Measurements from ENCODE around the gene CYTH2. TPM values are rescaled to one million over a fixed set of nuclear protein-coding genes. Genes with fewer than 3 reads are reported as not detected.
"Not testable (repeated sequence)": the region's sequence is repeated elsewhere in the genome, so short reads cannot be mapped to it uniquely, and the experiment has no call there.

Gene CYTH2
- total RNA-seq, 1 donor, result 62.7 TPM

DNA sequence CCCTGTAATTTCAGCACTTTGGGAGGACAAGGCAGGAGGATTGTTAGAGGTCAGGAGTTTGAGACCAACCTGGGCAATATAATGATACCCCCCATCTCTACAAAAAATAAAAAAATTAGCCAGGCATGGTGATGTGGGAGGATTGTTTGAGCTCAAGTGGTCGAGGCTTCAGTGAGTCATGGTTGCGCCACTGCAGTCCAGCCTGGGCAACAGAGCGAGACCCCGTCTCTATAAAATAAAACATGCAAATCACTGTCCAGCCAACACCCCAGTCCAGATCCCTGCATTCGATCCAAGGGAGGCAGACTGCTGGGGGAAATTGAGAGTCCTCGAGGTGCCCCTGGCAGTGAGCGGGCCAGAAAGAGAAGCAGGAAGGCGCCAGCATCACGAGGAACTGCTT lies 7.0 kb downstream of the CYTH2 start:
- no peak for DNase-seq (ENCODE audit: low read depth in 2 of 3, low spot score in 2 of 3)

GRCh38 chr19:48477067-48477685 lies 8.0 kb downstream of the CYTH2 start:
- no peak for DNase-seq (ENCODE audit: low read depth in 2 of 3, low spot score in 2 of 3)

- no peak for DNase-seq (ENCODE audit: low read depth in 2 of 3, low spot score in 2 of 3)
Observed at GRCh38 chr19:48477698-48478338, 8.6 kb downstream of the CYTH2 start.

DNA sequence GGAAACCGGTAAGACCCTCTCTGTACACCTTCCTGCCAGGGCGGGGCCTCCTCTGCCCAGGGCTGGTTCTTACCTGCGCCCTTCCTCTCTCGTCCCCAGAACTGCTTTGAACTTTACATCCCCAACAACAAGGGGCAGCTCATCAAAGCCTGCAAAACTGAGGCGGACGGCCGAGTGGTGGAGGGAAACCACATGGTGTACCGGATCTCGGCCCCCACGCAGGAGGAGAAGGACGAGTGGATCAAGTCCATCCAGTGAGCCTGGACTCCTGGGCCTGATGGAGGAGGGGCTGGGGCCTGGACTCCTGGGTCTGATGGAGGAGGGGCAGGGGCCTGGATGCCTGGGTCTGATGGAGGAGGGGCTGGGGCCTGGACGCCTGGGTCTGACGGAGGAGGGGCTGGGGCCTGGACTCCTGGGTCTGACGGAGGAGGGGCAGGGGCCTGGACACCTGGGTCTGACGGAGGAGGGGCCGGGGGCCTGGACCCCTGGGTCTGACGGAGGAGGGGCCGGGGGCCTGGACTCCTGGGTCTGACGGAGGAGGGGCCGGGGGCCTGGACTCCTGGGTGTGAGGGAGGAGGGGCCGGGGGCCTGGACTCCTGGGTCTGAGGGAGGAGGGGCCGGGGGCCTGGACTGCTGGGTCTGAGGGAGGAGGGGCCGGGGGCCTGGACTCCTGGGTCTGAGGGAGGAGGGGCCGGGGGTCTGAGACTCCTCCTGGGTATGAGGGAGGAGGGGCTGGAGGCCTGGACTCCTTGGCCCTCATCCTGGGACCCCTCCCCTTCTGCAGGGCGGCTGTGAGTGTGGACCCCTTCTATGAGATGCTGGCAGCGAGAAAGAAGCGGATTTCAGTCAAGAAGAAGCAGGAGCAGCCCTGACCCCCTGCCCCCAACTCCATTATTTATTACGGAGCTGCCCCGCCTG lies 9.4 kb downstream of the CYTH2 start:
- DNase-seq (ENCODE audit: low read depth in 2 of 3, low spot score in 2 of 3), result no peak

DNA sequence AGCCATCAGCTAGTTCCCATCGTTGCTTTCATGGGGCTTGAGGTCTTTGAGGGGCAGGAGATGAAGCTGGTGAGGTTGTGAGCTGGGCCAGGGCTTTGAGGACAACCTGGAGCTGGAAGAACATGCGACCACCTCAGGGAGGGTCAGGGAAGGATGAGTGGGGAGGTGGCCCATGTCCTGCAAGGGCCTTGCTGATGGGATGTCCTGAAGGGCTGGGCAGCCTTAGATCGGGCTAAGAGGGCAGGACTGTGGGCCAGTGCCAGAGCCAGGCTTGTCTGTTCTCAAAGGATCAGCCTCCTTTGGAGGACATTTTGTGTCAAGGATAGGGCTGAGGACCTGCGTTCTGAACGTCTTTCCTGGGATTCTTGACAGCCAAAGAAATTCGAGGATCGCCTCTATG lies 10.5 kb downstream of the CYTH2 start:
- DNase-seq (ENCODE audit: low read depth in 2 of 3, low spot score in 2 of 3), result no peak

DNA sequence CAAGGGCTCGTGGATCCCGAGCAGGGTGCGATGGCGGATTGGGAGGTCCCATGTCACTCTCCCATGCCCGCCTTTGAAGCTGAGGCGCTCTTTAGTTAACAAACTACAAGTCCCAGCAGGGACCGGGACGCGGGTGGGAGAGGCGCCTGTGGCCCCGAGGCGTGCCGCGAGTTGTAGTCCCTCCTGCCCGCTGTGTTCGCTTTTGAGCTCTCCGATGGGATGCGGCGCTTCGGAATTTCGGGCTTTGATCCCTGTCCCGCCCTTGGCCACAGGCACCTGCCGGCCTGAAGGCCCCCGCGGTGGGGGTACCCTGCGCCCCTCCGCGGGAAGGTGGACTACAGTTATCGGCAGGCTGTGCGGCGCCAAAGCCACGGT lies 11.0 kb downstream of the CYTH2 start:
- DNase-seq (ENCODE audit: low read depth in 2 of 3, low spot score in 2 of 3), result peak in 2 of 3 donors; percentile 36 to 55

GRCh38 chr19:48480558-48481500 lies 11.7 kb downstream of the CYTH2 start:
- peak in 2 of 3 donors; percentile 39 to 47 for DNase-seq (ENCODE audit: low read depth in 2 of 3, low spot score in 2 of 3)

DNA sequence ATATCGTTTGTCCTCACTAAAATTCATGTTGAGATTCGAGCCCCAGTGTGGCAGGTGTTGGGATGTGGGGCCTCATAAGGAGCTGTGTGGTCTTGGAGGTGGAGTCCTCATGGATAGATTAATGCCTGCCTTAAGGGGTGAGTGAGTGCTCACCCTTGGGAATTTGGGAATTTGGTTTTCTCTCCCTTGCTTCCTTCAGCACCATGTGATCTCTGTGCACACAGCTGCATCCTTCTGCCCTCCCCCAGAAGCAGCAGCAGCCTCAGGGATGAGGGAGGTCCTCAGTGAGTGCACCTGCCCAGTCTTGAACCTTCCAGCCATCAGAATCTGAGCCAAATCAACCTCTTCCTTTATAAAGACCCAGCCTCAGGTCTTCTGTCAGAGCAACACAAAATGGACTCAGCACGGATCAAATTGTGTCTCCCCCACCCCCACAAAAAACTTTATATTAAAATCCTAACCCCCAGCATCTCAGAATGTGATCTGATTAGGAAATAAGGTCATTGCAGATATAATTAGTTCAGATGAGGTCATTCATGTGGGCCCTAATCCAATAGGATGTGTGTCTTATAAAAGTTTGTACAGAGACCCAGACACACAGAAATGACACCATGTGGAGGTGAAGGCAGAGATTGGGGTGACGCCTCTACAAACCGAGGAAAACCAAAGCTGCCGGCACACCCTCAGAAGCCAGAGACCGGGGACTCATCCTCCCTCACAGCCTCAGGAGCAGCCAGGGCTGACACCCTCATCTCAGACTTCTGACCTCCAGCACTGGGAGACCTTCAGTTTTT lies 12.9 kb downstream of the CYTH2 start:
- DNase-seq (ENCODE audit: low read depth in 2 of 3, low spot score in 2 of 3), result no peak

DNA sequence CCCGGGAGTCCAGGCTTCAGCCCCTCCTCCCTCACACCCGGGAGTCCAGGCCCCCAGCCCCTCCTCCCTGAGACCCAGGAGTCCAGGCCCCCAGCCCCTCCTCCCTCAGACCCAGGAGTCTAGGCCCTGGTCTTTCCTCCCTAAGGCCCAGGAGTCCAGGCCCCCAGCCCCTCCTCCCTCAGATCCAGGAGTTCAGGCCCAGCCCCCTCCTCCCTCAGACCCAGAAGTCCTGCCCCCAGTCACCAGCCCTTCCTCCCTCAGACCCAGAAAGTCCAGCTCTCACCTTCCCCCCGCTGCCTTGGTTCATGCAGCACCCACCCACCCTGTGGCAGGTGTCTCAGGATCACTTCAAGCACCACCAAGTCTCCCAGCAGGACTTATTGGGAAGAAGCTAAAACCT lies 14.1 kb downstream of the CYTH2 start:
- no peak for DNase-seq (ENCODE audit: low read depth in 2 of 3, low spot score in 2 of 3)

DNA sequence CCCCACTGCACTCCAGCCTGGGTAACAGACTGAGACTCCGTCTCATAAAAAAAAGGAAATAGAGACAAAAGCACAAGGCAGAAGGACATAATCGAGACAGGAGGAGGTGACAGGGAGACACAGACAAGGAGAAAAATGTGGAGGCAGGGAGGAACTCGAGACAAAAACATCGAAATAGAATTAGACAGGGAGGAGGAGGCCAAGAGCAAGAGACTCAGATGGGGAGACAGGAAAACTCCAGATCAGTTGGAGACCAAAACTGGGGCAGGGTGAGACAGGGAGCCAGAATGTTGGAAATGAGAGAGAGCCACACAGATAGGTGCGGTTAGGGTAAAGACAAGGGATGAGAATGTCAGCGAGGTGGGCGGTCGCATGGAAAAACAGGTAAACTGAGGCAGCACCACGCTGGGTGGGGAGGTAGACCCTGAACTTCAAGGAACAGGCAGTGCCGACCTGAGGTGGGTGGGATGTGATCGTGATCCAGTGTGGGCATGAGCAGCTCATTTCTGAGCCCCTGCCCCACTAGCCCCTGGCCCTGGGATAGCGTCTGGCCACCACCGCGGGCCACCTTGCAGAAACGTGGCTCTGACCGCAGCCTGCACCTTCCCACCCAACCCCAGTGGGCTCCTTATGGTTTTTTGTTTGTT lies 15.2 kb downstream of the CYTH2 start:
- DNase-seq (ENCODE audit: low read depth in 2 of 3, low spot score in 2 of 3), result no peak

DNA sequence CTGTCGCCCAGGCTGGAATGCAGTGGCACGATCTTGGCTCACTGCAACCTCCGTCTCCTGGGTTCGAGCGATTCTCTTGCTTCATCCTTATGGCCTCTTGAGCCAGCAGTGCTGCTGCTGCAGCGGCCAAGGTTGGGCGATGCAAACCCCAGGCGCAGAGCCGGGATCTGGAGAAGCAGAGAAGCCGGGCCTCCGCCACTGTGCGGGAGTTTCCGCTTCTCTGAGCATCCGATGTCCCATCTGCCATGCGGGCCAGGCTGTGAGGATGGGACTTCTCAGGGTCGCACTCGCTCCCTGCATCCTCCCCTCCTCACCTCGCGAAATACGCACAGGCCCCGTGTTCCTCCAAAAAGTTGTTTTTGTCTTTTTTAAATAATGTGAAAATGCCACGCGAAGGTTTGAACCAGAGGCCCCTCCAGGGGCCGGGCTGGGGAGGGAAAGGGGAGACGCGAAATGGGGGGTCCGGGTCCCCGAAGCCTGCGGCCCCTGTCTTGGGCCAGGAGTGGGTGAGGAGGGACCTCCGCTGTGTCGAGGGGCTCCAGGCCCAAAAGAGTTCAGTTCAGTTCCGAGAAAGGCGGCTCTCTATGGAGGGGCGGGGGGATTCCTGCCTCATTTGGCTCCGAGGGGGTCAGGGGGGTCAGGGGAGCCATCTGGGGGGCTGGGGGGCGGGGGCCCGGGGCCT lies 15.9 kb downstream of the CYTH2 start:
- no peak for DNase-seq (ENCODE audit: low read depth in 2 of 3, low spot score in 2 of 3)

DNA sequence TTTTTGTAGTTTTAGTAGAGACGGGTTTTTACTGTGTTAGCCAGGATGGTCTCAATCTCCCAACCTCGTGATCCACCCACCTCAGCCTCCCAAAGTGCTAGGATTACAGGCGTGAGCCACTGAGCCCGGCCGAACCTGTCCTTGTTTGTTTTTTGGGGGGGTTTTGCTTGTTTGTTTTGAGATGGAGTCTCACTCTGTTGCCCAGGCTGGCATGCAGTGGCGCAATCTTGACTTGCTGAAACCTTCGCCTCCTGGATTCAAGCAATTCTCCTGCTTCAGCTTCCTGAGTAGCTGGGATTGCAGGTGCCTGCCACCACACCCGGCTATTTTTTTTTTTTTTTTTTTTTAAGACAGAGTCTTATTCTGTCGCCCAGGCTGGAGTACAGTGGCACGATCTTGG lies 17.5 kb downstream of the CYTH2 start:
- not testable (repeated sequence) for DNase-seq (ENCODE audit: low read depth in 2 of 3, low spot score in 2 of 3)

DNA sequence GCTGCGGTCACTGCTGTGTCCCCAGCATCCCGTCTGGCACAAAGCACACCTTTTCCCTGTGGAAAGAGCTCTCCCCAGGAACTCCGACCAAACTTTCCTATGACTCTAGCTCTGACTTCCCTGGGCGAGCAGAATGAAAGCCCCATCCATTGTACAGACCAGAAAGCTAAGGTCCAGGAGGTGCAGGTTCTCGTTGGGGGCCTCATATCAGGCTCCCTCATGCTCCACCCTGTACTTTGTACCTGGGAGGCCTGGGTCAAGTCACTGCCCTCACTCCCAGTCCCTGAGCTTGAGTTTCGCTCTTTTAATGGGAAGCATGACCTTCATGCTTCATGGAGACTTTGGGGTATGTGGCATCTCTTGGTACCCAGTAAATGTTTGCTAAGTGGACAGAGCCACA lies 18.4 kb downstream of the CYTH2 start:
- DNase-seq (ENCODE audit: low read depth in 2 of 3, low spot score in 2 of 3), result no peak

DNA sequence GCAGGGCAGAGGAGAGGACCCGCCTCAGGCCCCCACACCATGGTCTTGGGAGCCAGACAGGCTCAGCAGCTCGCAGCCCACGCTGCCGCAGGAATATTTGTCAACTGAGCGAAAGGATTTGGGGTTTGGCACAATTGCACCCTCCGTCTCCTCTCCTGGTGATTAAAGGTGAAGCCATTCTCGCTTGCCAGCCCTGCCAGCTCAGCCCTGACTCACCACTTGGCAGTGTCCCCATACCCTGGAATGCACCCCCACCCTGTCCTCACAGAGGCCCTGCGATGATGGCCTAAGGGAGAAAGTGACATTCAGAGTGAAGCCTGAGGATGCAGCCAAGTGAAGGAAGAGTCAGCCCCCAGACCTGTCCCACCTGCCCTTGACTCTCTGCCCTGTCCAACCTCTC lies 18.8 kb downstream of the CYTH2 start:
- no peak for DNase-seq (ENCODE audit: low read depth in 2 of 3, low spot score in 2 of 3)

DNA sequence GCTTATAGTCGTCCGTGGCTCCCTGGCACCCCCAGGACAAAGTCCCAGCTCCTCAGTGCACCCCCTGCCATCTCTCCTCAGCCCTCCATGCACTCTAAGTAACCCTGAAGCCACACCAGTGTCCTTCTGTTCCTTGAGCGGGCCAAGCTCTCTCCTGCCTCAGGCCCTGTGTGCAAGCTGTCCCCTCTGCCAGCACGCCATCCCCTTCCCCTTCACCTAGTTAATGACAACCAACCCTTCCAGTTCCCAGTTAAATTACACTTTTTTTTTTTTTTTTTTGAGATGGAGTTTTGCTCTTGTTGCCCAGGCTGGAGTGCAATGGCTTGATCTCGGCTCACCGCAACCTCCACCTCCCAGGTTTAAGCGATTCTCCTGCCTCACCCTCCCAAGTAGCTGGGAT lies 19.3 kb downstream of the CYTH2 start:
- DNase-seq (ENCODE audit: low read depth in 2 of 3, low spot score in 2 of 3), result not testable (repeated sequence)

- peak in 2 of 3 donors; percentile 62 to 73 for DNase-seq (ENCODE audit: low read depth in 2 of 3, low spot score in 2 of 3)
Observed at GRCh38 chr19:48489608-48490216, 20.5 kb downstream of the CYTH2 start.

- DNase-seq (ENCODE audit: low read depth in 2 of 3, low spot score in 2 of 3), result peak in 2 of 3 donors; percentile 69 to 79
Observed at GRCh38 chr19:48490981-48491792, 22.0 kb downstream of the CYTH2 start.

- no peak for DNase-seq (ENCODE audit: low read depth in 2 of 3, low spot score in 2 of 3)
Observed at GRCh38 chr19:48491793-48492123, 22.6 kb downstream of the CYTH2 start.

Measured in hematopoietic multipotent progenitor cell (in vitro differentiated cells).